ENCODE measurements around the gene PLB1.

PLB1 gene

GRCh38 chr2:28582595-28582994 lies 86.7 kb downstream of the PLB1 start:
- no peak for TF ChIP-seq CTCF (IDR thresholded peaks at IDR 0.05; ENCODE audit: low read depth, low read length)
- H3K4me3 ChIP-seq (replicated peaks in 1 of 2; ENCODE audit: low read depth in 2 of 2, low read length in 2 of 2): no peak overlapping the region
- no peak for DNase-seq (ENCODE audit: low read depth in 2 of 2)

GRCh38 chr2:28583899-28584553 lies 88.2 kb downstream of the PLB1 start:
- H3K4me3 ChIP-seq (replicated peaks in 1 of 2; ENCODE audit: low read depth in 2 of 2, low read length in 2 of 2): peak overlapping the region in 1 of 2 donors; percentile 34
- no peak for TF ChIP-seq CTCF (IDR thresholded peaks at IDR 0.05; ENCODE audit: low read depth, low read length)
- peak; percentile 90 to 98 for DNase-seq (ENCODE audit: low read depth in 2 of 2)

GRCh38 chr2:28586867-28587266 lies 91.0 kb downstream of the PLB1 start:
- no peak for TF ChIP-seq CTCF (IDR thresholded peaks at IDR 0.05; ENCODE audit: low read depth, low read length)
- DNase-seq (ENCODE audit: low read depth in 2 of 2): no peak
- H3K4me3 ChIP-seq (replicated peaks in 1 of 2; ENCODE audit: low read depth in 2 of 2, low read length in 2 of 2): no peak overlapping the region

GRCh38 chr2:28587526-28588291 lies 91.8 kb downstream of the PLB1 start:
- H3K4me3 ChIP-seq (replicated peaks in 1 of 2; ENCODE audit: low read depth in 2 of 2, low read length in 2 of 2): no peak overlapping the region
- no peak for TF ChIP-seq CTCF (IDR thresholded peaks at IDR 0.05; ENCODE audit: low read depth, low read length)
- peak in 1 of 2 donors; percentile 18 for DNase-seq (ENCODE audit: low read depth in 2 of 2)

GRCh38 chr2:28588292-28588670 lies 92.4 kb downstream of the PLB1 start:
- H3K4me3 ChIP-seq (replicated peaks in 1 of 2; ENCODE audit: low read depth in 2 of 2, low read length in 2 of 2): no peak overlapping the region
- peak in 1 of 2 donors; percentile 13 for DNase-seq (ENCODE audit: low read depth in 2 of 2)
- TF ChIP-seq CTCF (IDR thresholded peaks at IDR 0.05; ENCODE audit: low read depth, low read length): no peak

GRCh38 chr2:28589746-28590463 lies 94.0 kb downstream of the PLB1 start:
- no peak for DNase-seq (ENCODE audit: low read depth in 2 of 2)
- H3K4me3 ChIP-seq (replicated peaks in 1 of 2; ENCODE audit: low read depth in 2 of 2, low read length in 2 of 2): no peak overlapping the region
- TF ChIP-seq CTCF (IDR thresholded peaks at IDR 0.05; ENCODE audit: low read depth, low read length): no peak
